GM21381 (cell line): ENCODE results near the gene LSAMP.

Experiments used
- ATAC-seq: cut with Tn5 transposase; IDR thresholded peaks from one replicate; pipeline ENCODE4 v1.9.1; 2021; ENCODE audit warnings: mild to moderate bottlenecking, moderate library complexity; ENCODE audit not compliant: unreplicated experiment

LSAMP gene

GRCh38 chr3:116374901-116375300 is 70.4 kb downstream of the LSAMP start:
- ATAC-seq: no peak

- ATAC-seq: no peak
Measured at GRCh38 chr3:116367761-116368395, 77.4 kb downstream of the LSAMP start.

GRCh38 chr3:116356056-116356455 is 89.2 kb downstream of the LSAMP start:
- ATAC-seq: no peak

- no peak for ATAC-seq
Measured at GRCh38 chr3:116354382-116354781, 90.9 kb downstream of the LSAMP start.

DNA sequence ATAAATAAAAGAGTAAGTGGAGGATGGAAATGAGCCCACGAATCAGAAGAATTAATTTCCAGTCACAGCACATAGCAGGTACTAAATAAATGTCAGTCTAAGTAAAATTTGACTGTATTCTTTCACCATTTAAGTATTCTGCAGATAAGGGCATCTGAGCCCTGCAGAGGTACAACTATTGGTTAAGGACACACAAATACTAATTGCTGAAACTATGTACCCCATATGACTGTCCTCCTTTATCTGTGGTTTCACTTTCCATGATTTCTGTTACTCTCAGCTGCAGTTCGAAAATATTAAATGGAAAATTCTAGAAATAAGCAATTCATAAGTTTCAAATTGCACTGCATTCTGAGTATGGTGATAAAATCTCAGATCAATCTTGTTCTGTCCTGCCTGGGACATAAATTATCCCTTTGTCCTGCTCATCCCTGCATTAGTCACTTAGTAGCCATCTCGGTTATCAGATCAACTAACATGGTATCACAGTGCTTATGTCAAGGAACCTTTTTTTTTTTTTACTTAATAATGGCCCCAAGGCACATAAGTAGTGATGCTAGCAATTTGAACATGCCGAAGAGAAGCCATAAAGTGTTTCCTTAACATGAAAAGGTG is 95.1 kb downstream of the LSAMP start:
- no peak for ATAC-seq

DNA sequence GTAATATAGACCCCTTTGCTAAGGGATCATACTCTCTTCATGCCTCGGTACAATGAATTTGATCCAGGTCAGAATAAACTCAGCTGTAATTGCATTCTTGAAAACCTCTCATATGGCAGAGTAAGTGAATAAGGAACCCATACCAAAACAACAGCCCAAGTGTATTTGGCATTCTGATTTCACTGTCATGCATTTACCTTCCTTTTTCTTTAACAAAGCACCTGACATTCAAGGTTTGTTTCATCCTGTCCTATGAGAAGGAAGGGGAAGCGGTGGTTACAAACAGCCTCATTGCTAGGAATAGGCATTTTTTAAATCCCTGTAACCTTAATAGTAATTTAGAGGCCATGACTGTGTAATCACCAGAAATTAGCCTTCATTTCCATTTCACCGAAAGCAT is 97.1 kb downstream of the LSAMP start:
- no peak for ATAC-seq

DNA sequence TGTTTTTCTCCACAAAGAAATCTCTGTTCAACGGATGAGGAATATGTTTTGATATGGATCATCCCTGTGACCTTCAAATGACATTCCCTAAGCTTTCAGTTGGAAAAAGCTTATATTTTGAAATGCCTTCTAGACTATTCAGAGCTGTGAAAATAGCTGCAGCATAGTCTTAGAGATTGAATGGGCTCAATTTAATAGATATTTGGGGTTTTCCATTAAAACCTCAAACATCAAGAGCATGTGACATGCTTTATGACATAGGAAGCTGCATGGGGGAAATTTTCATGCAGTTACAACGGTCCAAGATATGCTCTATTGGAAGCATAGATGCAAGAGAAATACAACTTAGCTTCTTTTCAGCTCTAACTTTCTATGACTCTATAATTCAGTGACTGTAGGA is 102.8 kb downstream of the LSAMP start:
- no peak for ATAC-seq

GRCh38 chr3:116341899-116342298 is 103.4 kb downstream of the LSAMP start:
- ATAC-seq: no peak

DNA sequence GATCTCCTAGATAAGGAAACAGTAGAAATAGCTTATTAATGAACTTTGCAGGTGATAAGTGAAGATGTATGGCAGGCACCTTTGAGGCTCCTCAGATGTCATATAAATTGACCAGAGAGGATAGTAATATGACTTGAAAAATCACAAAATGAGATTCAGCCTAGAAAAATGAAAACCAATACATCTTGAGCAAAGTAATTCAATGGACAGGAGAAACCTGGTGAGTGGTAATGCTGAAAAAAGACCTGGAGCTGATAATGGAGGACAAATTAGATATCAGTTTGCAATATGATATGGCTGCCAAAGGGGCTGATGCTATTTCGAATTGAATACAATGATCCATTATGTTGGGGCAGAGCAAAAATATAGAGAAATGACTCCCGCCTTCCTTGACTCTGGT is 103.9 kb downstream of the LSAMP start:
- ATAC-seq: no peak

DNA sequence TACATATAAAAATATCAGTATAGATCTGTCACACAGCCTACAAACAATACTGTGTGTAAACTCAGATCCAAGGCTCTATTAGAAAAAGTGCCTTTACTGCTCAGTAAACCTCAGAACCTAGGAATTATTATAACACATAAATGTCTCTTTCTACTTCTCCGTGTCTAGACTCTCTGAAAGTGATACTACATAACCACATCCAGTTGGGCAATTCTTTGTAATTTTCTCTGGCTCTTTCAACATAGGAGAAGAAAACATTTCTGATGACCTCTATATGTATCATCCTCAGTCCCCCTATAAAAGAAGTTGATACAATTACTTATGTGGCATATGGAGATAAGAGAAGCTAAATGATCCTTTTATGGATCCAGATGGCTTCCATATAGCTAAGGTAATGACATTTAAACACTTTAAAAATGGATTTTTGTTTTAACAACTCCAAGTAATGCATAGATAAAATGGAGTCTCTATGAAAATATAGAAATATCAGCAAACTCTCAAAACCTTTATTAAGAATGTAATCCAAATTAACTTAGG is 104.5 kb downstream of the LSAMP start:
- no peak for ATAC-seq

- no peak for ATAC-seq
Measured at GRCh38 chr3:116339441-116340028, 105.8 kb downstream of the LSAMP start.

- ATAC-seq: no peak
Measured at GRCh38 chr3:116338713-116339112, 106.6 kb downstream of the LSAMP start.

GRCh38 chr3:116337229-116337628 is 108.1 kb downstream of the LSAMP start:
- no peak for ATAC-seq

DNA sequence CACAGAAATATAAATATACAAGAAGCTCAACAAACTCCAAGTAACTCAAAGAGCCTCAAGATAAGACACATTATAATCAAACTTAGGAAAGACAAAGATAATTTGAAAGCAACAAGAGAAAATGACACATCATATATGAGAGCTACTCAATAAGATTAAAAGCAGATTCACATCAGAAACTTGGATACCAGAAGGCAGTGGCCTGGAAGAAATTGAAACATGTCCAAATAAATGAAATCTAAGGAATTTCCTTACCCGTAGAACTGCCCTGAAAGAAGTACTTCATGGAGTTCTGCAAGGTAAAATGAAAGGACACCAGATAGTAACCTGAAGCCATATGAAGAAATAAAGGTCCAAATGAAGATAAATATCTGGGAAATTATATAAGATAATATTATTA is 113.9 kb downstream of the LSAMP start:
- ATAC-seq: no peak

- no peak for ATAC-seq
Measured at GRCh38 chr3:116322750-116323375, 122.4 kb downstream of the LSAMP start.

GRCh38 chr3:116318370-116318769 is 126.9 kb downstream of the LSAMP start:
- ATAC-seq: no peak

DNA sequence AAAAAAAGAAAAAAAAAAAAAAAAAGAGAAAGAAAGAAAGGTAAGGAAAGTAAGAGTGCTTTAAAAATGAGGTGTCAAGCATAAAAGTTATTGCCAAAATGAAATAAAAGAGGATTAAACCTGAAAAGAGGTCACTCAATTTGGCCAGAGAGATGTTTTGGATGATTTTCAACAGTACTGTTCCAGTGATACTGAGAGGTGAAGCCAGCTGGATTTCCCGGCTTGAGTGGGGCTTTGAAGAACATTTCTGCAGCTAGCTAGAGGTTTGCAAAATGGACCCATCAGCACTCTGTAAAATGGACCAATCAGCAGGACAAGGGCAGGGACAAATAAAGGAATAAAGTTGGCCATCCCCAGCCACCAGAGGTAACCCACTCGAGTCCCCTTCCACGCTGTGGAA is 128.5 kb downstream of the LSAMP start:
- no peak for ATAC-seq

GRCh38 chr3:116314476-116314875 is 130.8 kb downstream of the LSAMP start:
- ATAC-seq: no peak

DNA sequence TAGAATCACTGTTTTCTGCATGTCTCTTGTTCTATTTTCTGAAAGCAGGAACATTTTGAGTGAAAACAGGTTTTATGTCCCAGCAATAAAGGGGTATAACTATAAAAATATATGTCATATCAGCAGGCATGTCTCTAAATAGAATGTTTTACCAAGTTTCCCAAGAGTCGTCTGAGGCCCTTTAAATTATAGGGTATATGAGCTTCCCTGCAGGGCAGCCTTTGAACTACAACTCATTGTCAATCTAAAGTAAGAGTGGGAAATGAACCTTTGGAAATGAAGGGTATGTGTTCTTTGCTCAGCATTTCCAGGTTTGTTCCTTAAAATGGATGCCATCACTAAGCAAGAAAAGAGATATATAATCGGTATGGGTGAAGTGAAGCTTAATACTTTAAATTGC is 138.6 kb downstream of the LSAMP start:
- no peak for ATAC-seq

DNA sequence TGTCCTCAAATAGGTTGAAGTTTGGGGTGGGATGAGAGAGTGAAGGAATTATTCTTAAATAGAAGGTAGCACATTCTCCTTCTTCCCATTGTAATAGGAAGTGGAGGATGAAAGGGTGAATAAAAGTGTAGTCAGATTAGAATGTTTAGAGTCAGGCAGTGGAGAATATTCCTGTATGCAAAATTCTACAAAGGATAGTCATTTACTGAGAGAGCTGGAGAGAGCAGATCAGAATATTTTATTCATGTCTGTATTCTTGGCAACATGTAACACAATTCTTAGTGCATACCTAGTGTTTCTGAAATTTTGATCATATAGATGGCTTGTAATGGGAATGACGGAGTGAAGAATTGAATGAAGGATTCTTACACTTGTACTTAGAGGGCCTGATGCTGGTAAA is 139.1 kb downstream of the LSAMP start:
- no peak for ATAC-seq

DNA sequence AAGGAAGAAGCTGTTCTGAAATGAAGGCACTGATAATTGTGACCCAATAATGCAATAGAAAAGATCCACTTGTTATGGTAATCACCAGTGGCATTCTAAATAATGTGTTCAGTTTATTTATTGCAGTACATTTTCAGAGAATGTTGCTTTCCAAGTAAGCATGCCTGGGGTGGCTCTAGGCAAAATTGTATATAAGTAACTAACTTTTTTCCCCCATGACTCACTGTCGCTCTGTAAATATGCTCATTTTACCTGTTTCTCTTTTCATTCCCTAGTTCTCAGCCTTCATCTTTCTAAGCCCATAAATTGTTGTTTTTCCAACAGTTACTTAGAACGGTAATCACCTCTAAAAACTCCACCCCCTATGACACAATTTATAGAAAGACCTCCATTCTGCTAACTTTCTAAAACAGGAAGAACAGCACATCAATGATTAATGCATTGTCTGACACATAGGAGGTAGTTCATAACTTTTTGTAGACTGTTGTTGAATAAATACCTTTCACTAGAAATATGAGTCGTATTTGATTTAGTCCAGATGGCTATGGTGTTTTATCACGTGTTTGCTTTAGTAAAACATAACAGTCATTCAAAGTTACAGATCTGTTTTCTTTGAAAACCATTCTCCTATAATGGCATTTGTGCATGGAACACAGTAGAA is 143.1 kb downstream of the LSAMP start:
- ATAC-seq: no peak
